GM19239 (cell line): ENCODE data around the gene TROAP.
"Not testable (repeated sequence)": the region's sequence is repeated elsewhere in the genome, so short reads cannot be mapped to it uniquely, and the experiment has no call there.

ENCODE experiments used
- DNase-seq: peaks from one replicate; pipeline ENCODE4 v3.0.0; 2011; ENCODE audit warnings: low spot score; ENCODE audit not compliant: insufficient read length
- FAIRE-seq: peaks from 2 replicates; lab custom pipeline; 2011; peaks lifted over from hg19 to GRCh38; lab: Jason Lieb, UNC

TROAP gene

GRCh38 chr12:49293056-49293956 is 29.7 kb upstream of the TROAP start:
- no peak for DNase-seq
- no peak for FAIRE-seq

DNA sequence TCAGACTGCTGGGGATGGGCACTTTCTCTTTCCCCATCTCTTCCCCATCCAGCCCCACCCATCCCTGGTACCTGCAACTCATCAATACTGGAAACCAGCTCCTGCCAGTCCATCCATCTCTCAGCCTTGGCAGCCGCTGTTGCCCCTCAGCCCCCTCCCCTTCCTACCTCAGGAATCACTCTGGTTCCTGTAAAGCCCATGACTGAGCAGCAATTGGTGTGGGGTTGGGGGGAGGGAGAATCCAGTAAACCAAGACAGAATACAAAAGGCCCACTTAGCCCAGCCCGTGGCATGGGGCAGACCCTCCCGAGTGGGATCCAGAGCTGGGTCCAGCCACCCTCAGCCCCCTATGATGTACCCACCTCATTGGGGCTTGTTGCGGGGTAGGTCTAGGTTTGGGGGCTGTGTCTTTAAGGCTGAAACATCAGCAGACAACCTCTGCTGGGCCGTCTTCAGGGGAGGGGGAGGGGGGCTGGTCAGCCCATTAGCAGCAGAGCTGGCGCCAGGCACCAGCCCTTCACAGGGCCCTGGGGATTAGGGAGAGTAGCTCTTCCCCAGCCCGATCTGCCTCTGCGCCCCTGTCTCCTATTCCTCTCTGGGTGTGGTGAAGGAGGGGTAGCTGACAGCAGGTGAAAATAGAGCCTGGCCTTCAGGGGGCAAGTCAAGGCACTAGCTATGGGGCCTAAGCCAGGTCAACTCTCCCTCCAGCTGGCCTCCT is 28.8 kb upstream of the TROAP start:
- FAIRE-seq = no peak

DNA sequence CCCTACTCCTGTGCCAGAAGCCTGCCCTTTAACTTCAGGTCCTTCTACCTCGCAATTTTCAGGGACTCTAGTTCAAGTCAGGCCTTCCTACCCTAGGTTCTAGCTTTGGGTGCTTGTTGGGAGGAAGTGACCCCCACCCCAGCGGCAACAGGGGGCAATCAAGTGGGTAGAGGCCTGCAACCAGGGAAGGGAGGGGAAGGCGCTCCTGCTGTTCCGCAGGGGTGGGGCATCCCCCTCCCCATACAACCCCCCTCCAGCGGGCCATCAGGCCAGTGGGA is 28.3 kb upstream of the TROAP start:
- FAIRE-seq (no peak), DNase-seq (no peak)

More for the DNA sequence above, 28.8 kb upstream of the TROAP start:
- no peak for DNase-seq

- FAIRE-seq (no peak), DNase-seq (no peak)
Measured at GRCh38 chr12:49295082-49295936, 27.7 kb upstream of the TROAP start, which contains the start of gene PRPH. Gene PRPH, plus strand, starts transcription at chr12:49295147. Its CDS starts 54 bp downstream, at chr12:49295201.

- peak; percentile 83 for DNase-seq
- no peak for FAIRE-seq
Measured at GRCh38 chr12:49296034-49296835, 26.8 kb upstream of the TROAP start.

- DNase-seq (no peak), FAIRE-seq (no peak)
Measured at GRCh38 chr12:49296836-49297694, 26.0 kb upstream of the TROAP start.

DNA sequence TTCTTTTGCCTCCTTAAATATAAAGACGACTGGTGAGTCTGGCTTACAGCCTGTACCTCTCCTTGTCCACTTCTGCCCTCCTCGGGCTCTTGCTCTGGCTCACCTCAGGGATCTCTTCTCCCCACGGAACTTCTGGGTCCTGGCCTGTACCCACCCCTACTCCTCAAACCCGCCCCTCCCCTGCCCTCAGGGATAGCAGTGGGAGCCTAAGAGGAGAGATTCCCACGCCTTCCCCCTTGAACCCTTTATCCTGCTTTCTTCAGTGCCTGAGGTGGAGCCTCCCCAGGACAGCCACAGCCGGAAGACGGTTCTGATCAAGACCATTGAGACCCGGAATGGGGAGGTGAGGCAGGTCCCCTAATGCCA is 25.4 kb upstream of the TROAP start:
- FAIRE-seq = no peak
- no peak for DNase-seq

DNA sequence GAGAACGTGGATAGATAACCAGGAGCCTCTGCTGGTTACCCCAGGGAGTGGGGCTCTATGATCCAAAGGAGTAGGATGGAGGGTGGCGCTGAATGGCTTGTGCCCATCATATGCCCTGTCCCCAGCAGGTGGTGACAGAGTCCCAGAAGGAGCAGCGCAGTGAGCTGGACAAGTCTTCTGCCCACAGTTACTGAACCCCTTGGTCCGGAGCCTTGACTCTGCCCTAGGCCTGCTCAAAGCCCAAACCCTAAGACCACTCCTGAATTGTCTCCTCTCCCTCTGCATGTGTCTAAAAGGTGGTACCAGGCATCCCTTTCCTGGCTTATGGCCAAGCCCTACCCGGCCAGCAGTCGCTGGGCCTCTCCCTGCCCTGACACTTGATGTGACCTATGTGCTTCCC is 24.9 kb upstream of the TROAP start:
- FAIRE-seq = no peak

GRCh38 chr12:49301760-49302159 is 21.3 kb upstream of the TROAP start:
- FAIRE-seq = no peak
- DNase-seq = no peak

More for the DNA sequence above, 24.9 kb upstream of the TROAP start:
- no peak for DNase-seq

DNA sequence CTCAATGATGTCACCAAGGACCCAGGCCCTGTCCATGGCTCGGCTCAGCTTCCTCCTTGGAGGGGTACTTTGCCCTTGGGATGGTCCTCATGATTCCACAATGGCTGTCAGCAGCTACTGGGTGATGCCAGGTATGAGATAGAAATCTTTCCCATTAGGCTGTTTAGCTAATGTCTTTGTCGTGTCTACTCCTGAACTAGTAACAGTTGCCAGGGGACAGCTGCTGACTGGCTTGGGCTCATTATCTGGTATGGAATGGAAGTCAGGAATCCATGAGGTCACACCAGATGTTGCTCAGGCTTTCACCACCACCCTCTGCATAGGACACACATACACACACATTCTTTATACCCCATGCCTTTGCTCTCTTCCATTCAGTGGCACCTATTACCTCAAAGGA is 18.9 kb upstream of the TROAP start:
- FAIRE-seq = no peak
- DNase-seq = no peak

GRCh38 chr12:49305762-49306510 is 17.1 kb upstream of the TROAP start:
- FAIRE-seq (no peak), DNase-seq (no peak)

- DNase-seq = no peak
- no peak for FAIRE-seq
Measured at GRCh38 chr12:49309386-49309785, 13.7 kb upstream of the TROAP start.

DNA sequence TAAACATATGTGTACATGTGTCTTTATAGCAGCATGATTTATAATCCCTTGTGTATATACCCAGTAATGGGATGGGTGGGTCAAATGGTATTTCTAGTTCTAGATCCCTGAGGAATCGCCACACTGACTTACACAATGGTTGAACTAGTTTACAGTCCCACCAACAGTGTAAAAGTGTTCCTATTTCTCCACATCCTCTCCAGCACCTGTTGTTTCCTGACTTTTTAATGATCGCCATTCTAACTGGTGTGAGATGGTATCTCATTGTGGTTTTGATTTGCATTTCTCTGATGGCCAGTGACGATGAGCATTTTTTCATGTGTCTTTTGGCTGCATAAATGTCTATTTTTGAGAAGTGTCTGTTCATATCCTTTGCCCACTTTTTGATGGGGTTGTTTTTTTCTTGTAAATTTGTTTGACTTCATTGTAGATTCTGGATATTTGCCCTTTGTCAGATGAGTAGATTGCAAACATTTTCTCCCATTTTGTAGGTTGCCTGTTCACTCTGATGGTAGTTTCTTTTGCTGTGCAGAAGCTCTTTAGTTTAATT is 12.5 kb upstream of the TROAP start:
- not testable (repeated sequence) for FAIRE-seq, DNase-seq

GRCh38 chr12:49314811-49315210 is 8.2 kb upstream of the TROAP start:
- FAIRE-seq (no peak), DNase-seq (no peak)

GRCh38 chr12:49317118-49317517 is 5.9 kb upstream of the TROAP start:
- FAIRE-seq, DNase-seq: not testable (repeated sequence)

GRCh38 chr12:49320411-49321103 is 2.5 kb upstream of the TROAP start:
- not testable (repeated sequence) for FAIRE-seq

DNA sequence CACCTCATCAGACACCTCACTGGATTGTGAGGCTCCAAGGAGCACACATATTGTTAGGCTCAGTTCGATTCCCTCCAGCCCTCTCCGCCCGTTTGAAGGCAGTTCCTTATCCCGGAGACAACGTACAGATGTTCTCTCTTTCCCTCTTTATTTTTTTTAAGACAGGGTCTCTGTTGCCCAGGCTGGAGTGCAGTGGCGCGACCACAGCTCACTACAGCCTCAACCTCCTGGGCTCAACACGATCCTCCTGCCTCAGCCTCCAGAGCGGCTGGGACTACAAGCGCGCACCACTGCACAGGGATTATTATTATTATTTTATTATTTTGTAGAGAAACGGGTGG is 718 bp upstream of the TROAP start:
- DNase-seq (no peak), FAIRE-seq (peak; percentile 8)

More at GRCh38 chr12:49320411-49321103, 2.5 kb upstream of the TROAP start:
- not testable (repeated sequence) for DNase-seq
